Measurements from ENCODE around the gene DVL1. TPM values are rescaled to one million over a fixed set of nuclear protein-coding genes. Genes with fewer than 3 reads are reported as not detected.

The DVL1 gene
- total RNA-seq, 1 experiment from 2014 or later = 71.0 TPM

DNA sequence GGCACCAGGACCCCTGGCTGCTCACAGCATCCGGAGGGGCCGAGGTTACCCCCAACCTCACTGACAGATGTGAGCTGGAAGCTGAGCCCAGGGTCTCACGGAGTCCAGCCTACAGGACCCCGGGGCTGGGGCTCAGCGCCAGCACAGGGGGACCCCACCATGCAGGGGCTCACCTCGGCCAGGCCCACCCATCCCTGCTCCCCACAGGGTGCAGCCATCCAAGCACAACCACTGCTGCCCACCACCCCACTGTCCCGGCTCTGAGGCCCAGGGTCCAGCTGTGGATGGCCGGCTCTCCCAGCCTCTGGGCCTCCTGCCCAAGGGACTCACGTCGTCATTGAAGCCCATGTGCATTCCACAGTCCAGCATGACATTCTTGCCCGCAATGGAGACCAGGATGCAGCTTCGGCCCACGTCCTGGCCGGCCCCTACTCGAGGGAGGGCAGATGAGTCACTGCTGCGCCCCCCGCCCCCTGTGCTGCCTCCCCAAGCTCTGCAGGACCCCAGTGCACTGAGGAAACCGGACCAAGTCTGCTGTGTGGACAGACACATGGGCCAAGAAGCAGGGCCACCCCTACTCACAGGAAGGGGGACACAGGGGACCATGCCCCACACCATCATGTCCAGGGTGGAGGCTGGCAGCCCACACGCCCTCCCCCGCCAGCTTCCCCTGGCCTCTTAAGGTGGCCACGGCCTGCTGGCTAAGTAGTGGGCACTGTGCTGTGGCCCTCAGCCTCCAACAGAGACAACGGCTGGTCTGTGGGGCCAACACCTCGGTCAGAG is 28.4 kb downstream of the DVL1 start:
- no peak overlapping the region for H3K14ac ChIP-seq (ENCODE audit: insufficient read depth, low read length)
- no peaks in the 10 kb centered on the region; the same call in 1 of the 2 replicates for H3K4me1 ChIP-seq (ENCODE audit: insufficient read depth, low read length)
- no peak overlapping the region for H3T11ph ChIP-seq (ENCODE audit: low read length)
- no peak overlapping the region for H3K4ac ChIP-seq (ENCODE audit: low read depth, low read length)
- no peak overlapping the region for H2BK12ac ChIP-seq (ENCODE audit: insufficient read length, low read depth, low read length)
- no peaks in the 10 kb centered on the region for H3K9me3 ChIP-seq (ENCODE audit: control insufficient read depth, low read depth, low read length)
- H2BK120ac ChIP-seq (ENCODE audit: low read depth, low read length, poor library complexity, severe bottlenecking) = no peak overlapping the region
- TF ChIP-seq, protein P1, sequence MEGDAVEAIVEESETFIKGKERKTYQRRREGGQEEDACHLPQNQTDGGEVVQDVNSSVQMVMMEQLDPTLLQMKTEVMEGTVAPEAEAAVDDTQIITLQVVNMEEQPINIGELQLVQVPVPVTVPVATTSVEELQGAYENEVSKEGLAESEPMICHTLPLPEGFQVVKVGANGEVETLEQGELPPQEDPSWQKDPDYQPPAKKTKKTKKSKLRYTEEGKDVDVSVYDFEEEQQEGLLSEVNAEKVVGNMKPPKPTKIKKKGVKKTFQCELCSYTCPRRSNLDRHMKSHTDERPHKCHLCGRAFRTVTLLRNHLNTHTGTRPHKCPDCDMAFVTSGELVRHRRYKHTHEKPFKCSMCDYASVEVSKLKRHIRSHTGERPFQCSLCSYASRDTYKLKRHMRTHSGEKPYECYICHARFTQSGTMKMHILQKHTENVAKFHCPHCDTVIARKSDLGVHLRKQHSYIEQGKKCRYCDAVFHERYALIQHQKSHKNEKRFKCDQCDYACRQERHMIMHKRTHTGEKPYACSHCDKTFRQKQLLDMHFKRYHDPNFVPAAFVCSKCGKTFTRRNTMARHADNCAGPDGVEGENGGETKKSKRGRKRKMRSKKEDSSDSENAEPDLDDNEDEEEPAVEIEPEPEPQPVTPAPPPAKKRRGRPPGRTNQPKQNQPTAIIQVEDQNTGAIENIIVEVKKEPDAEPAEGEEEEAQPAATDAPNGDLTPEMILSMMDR (conservative IDR thresholded peaks at IDR 0.05) = no peak
- no peak overlapping the region for H2BK15ac ChIP-seq (ENCODE audit: low read depth, low read length)
- no peak overlapping the region for H3K4me2 ChIP-seq (ENCODE audit: insufficient read depth, insufficient read length, low read length)
- H3K56ac ChIP-seq (ENCODE audit: insufficient read length, low read depth, low read length) = no peak overlapping the region
- H3K79me1 ChIP-seq (ENCODE audit: insufficient read depth, low read depth, low read length, poor library complexity, severe bottlenecking) = peaks cover 8% of the 10 kb centered on the region
- H2BK20ac ChIP-seq (ENCODE audit: low read depth, low read length, poor library complexity, severe bottlenecking) = no peak overlapping the region
- no peak overlapping the region for H3K27ac ChIP-seq (ENCODE audit: insufficient read length, low read depth, low read length)
- Mint-ChIP-seq H3K27me3 (ENCODE audit: low read depth) (no peaks in the 10 kb centered on the region), H3K9me3 (no peaks in the 10 kb centered on the region), H3K36me3 (ENCODE audit: insufficient read depth in 1 of 3, low read depth in 3 of 3) (peaks cover 13 to 47% (median 40%) of the 10 kb centered on the region in 3 experiments; a peak in 6 of 7 replicates), H3K27ac (no peak overlapping the region), H3K4me3 (no peak overlapping the region; a peak in 1 of 5 replicates), H3K4me1 (peaks cover 6 to 20% of the 10 kb centered on the region in 2 experiments)
- no peak overlapping the region for H4K8ac ChIP-seq (replicated peaks; ENCODE audit: insufficient read length, low read depth, low read length)
- H2BK5ac ChIP-seq (ENCODE audit: insufficient read length, low read length) = no peak overlapping the region
- H3K27me3 ChIP-seq (ENCODE audit: insufficient read depth, low read length) = no peaks in the 10 kb centered on the region
- H2AFZ ChIP-seq (ENCODE audit: low read length) = no peak overlapping the region
- H3K23me2 ChIP-seq (ENCODE audit: insufficient read length, low read depth, low read length, poor library complexity, severe bottlenecking) = peaks cover 8% of the 10 kb centered on the region
- H3K18ac ChIP-seq (ENCODE audit: insufficient read length, low read depth, low read length) = no peak overlapping the region
- H3K23ac ChIP-seq (ENCODE audit: insufficient read length, low read depth, low read length) = no peak overlapping the region
- H3K9ac ChIP-seq (ENCODE audit: extremely low read depth, insufficient read length, low read length) = no peak overlapping the region
- peaks cover 5% of the 10 kb centered on the region for H4K20me1 ChIP-seq (ENCODE audit: control insufficient read depth, insufficient read depth, insufficient read length)
- H2AK5ac ChIP-seq (ENCODE audit: insufficient read length, low read length) = no peak overlapping the region
- no peak overlapping the region for H4K91ac ChIP-seq (ENCODE audit: insufficient read length, low read depth, low read length)
- DNase-seq = no peak
- no CpG with 5 or more reads among the region's 23 CpGs for WGBS (ENCODE audit: extremely low coverage, insufficient read length, low lambda C conversion rate)
- H3K79me2 ChIP-seq (ENCODE audit: insufficient read depth, low read length) = peaks cover 17% of the 10 kb centered on the region; the same call in 1 of the 2 replicates
- no peak overlapping the region for H4K5ac ChIP-seq (ENCODE audit: insufficient read length, low read depth, low read length)
